ENCODE measurements around the gene IFI35. TPM values are rescaled to one million over a fixed set of nuclear protein-coding genes. Genes with fewer than 3 reads are reported as not detected.
"Not testable (repeated sequence)": the region's sequence is repeated elsewhere in the genome, so short reads cannot be mapped to it uniquely, and the experiment has no call there.

IFI35 gene
- total RNA-seq, 4 donors from 2014 or later = 5.9 to 24.4 (median 13.6) TPM

DNA sequence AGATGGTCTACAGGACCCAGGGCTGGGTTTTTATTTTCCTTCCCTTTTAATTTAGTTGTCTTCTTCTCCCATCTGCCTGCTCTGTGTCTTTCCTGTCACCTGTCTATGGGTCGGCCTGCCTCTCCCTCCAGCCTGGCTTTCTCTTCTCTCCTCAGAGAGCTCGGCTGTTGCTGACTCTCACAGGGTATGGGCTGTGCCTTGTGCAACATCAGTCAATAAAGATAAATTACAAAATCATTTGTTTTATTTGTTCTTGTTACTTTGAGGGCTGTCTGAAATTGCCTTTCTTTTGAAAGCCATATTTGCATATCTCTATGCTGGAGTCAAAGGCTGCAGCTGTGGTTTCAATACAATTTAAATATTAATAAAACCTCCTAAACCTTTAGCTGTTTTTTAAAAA, 34.1 kb downstream of the IFI35 start:
- Histone ChIP-seq H3K4me1 (no peaks in the 10 kb centered on the region), H3K36me3 (peaks cover 0 to 6% (median 0%) of the 10 kb centered on the region in 3 donors), H3K4me3 (no peak overlapping the region), H3K27me3 (no peaks in the 10 kb centered on the region), H3K9me3 (no peaks in the 10 kb centered on the region), H3K27ac (no peak overlapping the region)
- TF ChIP-seq, protein P1, sequence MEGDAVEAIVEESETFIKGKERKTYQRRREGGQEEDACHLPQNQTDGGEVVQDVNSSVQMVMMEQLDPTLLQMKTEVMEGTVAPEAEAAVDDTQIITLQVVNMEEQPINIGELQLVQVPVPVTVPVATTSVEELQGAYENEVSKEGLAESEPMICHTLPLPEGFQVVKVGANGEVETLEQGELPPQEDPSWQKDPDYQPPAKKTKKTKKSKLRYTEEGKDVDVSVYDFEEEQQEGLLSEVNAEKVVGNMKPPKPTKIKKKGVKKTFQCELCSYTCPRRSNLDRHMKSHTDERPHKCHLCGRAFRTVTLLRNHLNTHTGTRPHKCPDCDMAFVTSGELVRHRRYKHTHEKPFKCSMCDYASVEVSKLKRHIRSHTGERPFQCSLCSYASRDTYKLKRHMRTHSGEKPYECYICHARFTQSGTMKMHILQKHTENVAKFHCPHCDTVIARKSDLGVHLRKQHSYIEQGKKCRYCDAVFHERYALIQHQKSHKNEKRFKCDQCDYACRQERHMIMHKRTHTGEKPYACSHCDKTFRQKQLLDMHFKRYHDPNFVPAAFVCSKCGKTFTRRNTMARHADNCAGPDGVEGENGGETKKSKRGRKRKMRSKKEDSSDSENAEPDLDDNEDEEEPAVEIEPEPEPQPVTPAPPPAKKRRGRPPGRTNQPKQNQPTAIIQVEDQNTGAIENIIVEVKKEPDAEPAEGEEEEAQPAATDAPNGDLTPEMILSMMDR (IDR thresholded peaks at IDR 0.05) = no peak
- no peak for TF ChIP-seq POLR2A (IDR thresholded peaks at IDR 0.05)
- 84 to 87% methylated on average over 2 of the region's 2 CpGs for WGBS, 2 donors
- intact Hi-C loops (cut with DNase I) = no loop called here
- no peak for DNase-seq

DNA sequence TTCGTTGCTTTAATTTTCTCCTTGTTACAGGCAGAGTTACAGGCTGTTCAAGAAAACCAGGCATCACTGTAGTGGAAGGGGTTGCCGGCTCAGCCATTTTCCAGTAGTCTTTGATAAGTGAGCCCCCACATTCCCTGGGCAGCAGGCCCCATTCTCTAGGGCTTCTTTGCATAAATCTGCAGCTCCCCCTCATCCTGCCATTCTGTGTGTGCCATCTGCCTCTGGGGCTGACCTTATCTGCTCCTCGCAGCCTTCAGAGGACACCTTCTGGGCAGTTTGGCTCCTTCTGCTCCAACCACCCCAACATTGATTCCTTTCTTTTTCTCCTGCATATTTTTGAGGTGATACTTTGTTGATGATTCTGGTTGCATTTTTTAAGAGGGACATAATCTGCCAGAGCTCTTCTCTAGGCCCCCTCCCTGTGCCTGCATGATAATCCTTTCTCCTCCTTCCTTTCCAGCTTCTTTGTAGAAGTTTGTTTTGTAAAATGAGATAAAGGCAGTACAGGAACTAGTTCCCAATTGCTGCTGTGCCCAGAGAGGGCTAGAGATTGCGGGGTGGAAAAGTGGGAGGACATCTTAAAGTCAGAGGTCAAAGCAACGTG, 35.5 kb downstream of the IFI35 start:
- DNase-seq = no peak
- TF ChIP-seq, protein P1 (IDR thresholded peaks at IDR 0.05) = no peak
- no peak for TF ChIP-seq POLR2A (IDR thresholded peaks at IDR 0.05)
- no peaks in the 10 kb centered on the region for H3K9me3 ChIP-seq
- intact Hi-C loops (cut with DNase I) = no loop called here
- no peak overlapping the region for H3K4me3 ChIP-seq
- 74 to 84% methylated on average over 5 of the region's 5 CpGs for WGBS, 2 donors
- H3K36me3 ChIP-seq = peaks cover 0 to 6% (median 0%) of the 10 kb centered on the region in 3 donors
- no peaks in the 10 kb centered on the region for H3K27me3 ChIP-seq
- no peaks in the 10 kb centered on the region for H3K4me1 ChIP-seq
- H3K27ac ChIP-seq = no peak overlapping the region

DNA sequence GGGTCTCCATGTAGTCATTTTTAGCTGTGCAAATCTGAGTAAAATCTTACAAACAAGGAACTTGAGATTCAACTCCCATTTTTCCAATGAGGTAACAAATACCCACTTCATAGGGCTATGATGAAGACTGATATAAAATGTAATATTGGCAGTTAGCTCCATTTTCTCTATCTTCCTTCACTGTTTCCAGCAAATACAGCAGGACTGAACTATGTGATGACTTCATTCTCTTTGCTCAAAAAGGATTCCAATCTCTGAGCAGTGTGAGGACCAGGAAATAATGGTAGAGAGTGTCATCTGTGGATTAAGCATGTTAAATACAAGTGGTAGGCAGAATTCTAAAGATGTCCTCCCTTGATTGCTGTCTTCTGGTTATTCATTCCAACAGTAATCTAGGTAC, 36.7 kb downstream of the IFI35 start:
- no peak for TF ChIP-seq POLR2A (IDR thresholded peaks at IDR 0.05)
- intact Hi-C loops (cut with DNase I) = no loop called here
- Histone ChIP-seq H3K9me3 (no peaks in the 10 kb centered on the region), H3K36me3 (peaks cover 0 to 6% (median 0%) of the 10 kb centered on the region in 3 donors), H3K4me1 (no peaks in the 10 kb centered on the region), H3K27me3 (no peaks in the 10 kb centered on the region), H3K27ac (no peak overlapping the region), H3K4me3 (no peak overlapping the region)
- DNase-seq = no peak

DNA sequence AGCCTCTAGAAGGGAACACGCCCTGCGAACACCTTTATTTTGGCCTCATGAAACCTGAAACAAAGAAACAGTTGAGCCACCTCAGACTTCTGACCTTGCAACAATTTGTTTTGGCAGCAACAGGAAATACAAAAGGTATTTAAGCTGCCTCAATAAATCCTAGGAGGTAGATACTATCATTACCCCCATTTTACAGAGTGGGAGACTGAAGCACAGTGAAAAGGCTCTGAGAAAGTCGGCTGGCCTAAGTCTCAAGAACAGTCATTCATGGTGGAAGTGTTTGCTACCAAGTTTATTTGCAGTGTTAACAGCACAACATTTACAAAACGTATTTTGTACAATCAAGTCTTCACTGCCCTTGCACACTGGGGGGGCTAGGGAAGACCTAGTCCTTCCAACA, 37.4 kb downstream of the IFI35 start:
- no peaks in the 10 kb centered on the region for H3K4me1 ChIP-seq
- TF ChIP-seq, protein P1 (IDR thresholded peaks at IDR 0.05) = no peak
- TF ChIP-seq POLR2A (IDR thresholded peaks at IDR 0.05) = no peak
- no peak overlapping the region for H3K4me3 ChIP-seq
- no peaks in the 10 kb centered on the region for H3K27me3 ChIP-seq
- peaks cover 0 to 10% (median 0%) of the 10 kb centered on the region in 3 donors for H3K36me3 ChIP-seq
- intact Hi-C loops (cut with DNase I) = no loop called here
- no peak for DNase-seq
- H3K9me3 ChIP-seq = no peaks in the 10 kb centered on the region
- 86 to 93% methylated on average over 4 of the region's 4 CpGs for WGBS, 2 donors
- no peak overlapping the region for H3K27ac ChIP-seq

DNA sequence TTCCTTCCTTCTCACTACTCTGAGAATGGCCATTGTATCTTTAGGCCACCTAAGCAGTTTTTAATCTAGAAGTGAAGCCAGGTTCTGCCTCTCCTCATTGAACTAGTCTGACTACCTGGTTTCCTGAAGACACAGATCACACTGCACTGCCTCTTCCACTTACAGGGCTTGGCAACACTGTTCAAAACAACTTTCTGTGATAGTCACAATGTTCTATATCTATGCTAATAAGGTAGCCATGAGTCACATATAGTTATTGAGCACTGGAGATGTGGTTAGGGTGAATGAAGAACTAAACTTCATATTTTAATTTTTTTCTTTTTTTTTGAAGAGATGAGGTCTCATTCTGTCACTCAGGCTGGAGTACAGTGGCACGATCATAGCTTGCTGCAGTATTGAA, 45.4 kb downstream of the IFI35 start:
- Histone ChIP-seq H3K27me3 (no peaks in the 10 kb centered on the region), H3K27ac (no peak overlapping the region), H3K36me3 (peaks cover 0 to 39% (median 0%) of the 10 kb centered on the region in 3 donors), H3K4me3 (no peak overlapping the region), H3K4me1 (no peaks in the 10 kb centered on the region), H3K9me3 (no peaks in the 10 kb centered on the region)
- no peak for DNase-seq
- 82 to 100% methylated on average over 1 of the region's 1 CpG for WGBS, 2 donors
- intact Hi-C loops (cut with DNase I) = no loop called here
- TF ChIP-seq POLR2A (IDR thresholded peaks at IDR 0.05) = no peak
- TF ChIP-seq, protein P1 (IDR thresholded peaks at IDR 0.05) = no peak

DNA sequence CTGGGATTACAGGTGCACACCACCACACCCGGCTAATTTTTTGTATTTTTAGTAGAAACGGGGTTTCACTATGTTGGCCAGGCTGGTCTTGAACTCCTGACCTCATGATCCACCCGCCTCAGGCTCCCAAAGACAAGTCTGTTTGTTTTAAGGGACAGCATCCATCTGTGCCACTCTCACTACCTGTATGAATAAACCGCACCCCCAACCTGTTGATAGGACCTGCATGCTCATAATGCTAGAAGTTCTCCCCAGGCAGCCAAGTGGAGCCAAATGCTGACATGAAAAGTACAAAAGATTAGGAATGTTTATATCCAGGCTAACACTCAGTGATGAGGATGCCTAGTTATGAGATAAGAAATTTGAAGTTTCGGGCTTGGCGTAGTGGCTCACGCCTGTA, 46.4 kb downstream of the IFI35 start:
- H3K4me3 ChIP-seq; intact Hi-C loops (cut with DNase I); H3K27me3 ChIP-seq; H3K27ac ChIP-seq; DNase-seq; H3K9me3 ChIP-seq; H3K4me1 ChIP-seq: not testable (repeated sequence)
- WGBS, 2 donors = 95 to 96% methylated on average over 7 of the region's 7 CpGs
- peaks cover 0 to 42% (median 0%) of the 10 kb centered on the region in 3 donors for H3K36me3 ChIP-seq
